Retinal pigment epithelial cell (primary cell): Measurements from ENCODE around the gene NLGN4X.
"Not testable (repeated sequence)": the region's sequence is repeated elsewhere in the genome, so short reads cannot be mapped to it uniquely, and the experiment has no call there.

Experiments
- DNase-seq: peaks from one replicate; pipeline ENCODE4 v3.0.0-alpha.2; 2010; ENCODE audit warnings: low read depth
- H3K4me3 ChIP-seq: 2 replicates; pipeline ENCODE4 v1.5.1; 2011; ENCODE audit warnings: mild to moderate bottlenecking, low read length, control low read depth, moderate library complexity
- TF ChIP-seq, protein P1 (sequence below): conservative IDR thresholded peaks from 2 replicates; pipeline ENCODE4 v1.5.1; 2011; ENCODE audit warnings: low read depth, low read length, control low read depth, inconsistent platforms

NLGN4X gene

DNA sequence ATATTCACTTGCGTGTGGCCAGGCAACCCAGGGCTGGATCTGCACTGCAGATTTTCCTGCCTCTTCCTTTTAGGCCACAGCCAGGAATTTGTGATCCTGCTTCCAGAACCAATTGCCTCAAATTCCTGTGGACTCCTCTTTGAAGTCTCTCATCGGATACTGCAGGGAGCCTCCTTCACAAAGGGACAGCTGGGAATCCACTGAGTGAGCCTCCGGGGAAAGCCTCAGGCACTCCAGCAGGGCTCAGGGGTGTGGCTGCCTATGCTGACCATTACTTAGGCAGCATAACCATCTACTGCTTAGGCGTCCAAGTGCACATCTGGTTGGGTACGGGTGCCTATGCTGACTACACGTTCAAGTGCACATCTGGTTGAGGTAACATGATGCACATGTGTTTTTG is 321.5 kb downstream of the NLGN4X start:
- DNase-seq = no peak
- H3K4me3 ChIP-seq = no peak overlapping the region
- TF ChIP-seq, protein P1, sequence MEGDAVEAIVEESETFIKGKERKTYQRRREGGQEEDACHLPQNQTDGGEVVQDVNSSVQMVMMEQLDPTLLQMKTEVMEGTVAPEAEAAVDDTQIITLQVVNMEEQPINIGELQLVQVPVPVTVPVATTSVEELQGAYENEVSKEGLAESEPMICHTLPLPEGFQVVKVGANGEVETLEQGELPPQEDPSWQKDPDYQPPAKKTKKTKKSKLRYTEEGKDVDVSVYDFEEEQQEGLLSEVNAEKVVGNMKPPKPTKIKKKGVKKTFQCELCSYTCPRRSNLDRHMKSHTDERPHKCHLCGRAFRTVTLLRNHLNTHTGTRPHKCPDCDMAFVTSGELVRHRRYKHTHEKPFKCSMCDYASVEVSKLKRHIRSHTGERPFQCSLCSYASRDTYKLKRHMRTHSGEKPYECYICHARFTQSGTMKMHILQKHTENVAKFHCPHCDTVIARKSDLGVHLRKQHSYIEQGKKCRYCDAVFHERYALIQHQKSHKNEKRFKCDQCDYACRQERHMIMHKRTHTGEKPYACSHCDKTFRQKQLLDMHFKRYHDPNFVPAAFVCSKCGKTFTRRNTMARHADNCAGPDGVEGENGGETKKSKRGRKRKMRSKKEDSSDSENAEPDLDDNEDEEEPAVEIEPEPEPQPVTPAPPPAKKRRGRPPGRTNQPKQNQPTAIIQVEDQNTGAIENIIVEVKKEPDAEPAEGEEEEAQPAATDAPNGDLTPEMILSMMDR = no peak

DNA sequence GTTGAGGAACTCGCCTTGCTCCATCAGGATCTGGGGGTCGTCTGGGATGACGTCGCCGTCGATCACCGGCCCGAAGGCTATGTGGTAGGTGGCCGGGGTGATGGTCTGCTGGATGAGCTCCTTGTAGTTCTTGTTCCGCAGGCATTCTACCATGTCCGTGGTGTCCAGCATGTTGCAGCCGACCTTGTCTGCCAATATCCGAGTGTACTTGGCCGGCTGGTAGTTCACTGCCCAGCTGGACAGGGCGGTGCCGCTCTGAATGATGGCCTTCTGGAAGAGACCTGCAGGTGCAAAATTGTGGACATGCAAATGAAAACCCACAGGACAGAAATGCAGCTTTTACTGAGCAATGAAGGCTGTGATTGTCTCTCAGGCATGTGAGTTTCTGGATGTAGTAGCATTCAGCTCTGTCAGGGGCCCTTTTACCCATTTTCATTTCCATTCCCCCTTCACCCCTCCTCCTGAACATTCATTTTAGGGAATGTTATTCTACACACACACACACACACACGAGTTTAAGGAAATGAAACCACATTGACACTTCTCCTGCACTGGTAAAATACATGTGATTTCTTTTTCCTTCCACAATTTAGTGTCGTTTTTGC is 325.0 kb downstream of the NLGN4X start:
- DNase-seq, H3K4me3 ChIP-seq: not testable (repeated sequence)

DNA sequence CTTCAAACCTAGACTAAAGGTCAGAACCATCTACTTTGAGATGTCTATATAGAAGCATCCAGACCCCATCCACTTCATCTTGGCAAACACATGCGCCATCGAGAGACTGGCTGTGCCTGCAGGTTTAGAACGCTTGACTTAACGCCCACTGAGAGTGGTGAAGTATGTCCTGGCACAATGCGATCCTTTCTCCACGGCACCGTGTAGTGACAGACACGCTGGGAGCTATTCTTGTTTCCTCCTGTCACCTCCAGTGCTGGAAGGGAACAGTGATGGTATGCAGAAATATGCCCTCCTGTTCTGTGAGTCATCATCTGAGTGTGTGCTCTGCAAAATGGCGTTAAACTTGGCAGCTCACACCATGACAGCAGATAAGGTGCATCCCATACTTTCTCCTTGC is 330.2 kb downstream of the NLGN4X start:
- TF ChIP-seq, protein P1 = no peak
- no peak overlapping the region for H3K4me3 ChIP-seq
- DNase-seq = no peak

DNA sequence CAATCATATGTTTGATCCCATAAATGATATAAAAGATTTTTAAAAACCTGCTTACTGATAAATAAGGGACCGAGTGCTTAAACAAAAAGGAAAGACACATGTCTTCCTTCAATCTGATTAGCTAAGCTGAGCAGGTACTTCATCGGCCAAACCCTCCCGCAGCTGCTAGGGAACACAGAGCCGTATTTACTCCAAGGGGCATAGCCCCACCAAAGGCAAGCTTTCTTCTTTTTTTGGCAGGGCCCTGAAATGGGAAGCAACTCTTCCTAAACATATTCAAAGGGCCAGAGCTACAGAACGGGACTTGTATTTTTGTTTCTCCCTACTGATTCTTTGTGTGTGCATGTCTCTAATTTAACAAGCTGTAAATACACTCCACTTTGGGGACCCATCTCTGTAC is 337.3 kb downstream of the NLGN4X start:
- no peak for DNase-seq
- TF ChIP-seq, protein P1 = no peak

DNA sequence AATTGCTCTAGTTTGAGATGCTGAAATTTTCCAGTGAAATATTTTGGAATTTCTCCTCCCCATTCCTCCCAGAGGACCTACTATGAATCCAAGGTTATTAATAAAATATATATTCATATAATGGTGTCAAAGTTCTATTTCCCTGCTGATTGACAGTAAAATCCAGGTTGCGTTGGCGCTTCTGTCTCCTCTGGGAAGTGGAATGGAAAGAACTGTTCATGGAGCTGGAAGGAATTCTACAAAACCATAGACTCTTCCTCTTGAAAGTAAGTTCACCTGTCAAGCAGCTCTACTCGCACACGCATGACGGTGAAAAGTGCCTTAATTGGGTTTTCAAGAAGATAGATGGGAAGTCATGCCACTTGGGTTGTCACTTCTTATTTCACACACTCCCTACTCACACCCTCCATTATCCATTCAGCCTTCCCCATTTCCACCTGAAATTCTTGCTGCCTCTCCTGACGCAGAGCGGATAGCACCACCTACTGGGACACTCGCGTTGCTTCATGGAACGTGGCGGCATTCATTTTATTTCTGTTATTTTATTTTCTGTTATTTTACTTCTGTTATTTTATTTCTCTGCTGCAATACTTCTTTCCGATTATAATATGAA is 351.6 kb downstream of the NLGN4X start:
- TF ChIP-seq, protein P1 = peak; percentile 54
- no peak for DNase-seq
- H3K4me3 ChIP-seq = no peak overlapping the region

More for the DNA sequence above, 337.3 kb downstream of the NLGN4X start:
- no peak overlapping the region for H3K4me3 ChIP-seq

DNA sequence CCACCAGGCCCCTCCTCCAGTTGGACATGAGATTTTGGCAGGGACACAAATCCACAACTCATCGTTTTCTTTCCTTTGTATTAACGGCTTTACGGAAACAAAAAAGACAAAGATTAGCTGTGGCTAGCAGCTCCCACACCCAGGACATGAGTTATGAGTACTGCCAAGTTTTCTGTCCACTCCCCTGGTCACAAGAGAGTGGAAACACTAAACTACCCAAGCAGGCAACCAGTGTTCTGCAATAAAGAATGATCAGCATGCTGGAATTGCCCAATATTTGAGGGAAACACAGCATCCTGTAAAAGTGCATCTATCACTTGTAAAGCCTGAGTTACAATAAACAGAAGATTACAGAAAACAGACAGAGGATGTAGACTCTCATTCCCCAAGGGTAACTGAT is 358.4 kb downstream of the NLGN4X start:
- no peak for DNase-seq
- TF ChIP-seq, protein P1 = no peak
- H3K4me3 ChIP-seq = no peak overlapping the region

DNA sequence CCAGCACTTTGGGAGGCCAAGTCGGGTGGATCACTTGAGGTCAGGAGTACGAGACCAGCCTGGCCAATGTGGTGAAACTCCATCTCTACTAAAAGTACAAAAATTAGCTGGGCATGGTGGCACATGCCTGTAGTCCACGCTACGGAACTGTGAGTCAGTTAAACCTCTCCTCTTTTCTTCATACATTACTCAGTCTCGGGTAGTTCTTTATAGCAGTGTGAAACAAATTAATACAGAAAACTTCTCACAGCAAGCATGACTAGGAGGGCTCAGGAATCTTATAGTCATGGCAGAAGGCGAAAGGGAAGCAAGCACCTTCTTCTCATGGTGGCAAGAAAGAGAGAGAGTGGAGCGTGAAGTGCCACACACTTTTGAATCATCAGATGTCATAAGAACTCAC is 358.9 kb downstream of the NLGN4X start:
- H3K4me3 ChIP-seq = no peak overlapping the region
- TF ChIP-seq, protein P1 = no peak
- DNase-seq = no peak
